Measurements from ENCODE around the gene AGMO. TPM values are rescaled to one million over a fixed set of nuclear protein-coding genes. Genes with fewer than 3 reads are reported as not detected.

AGMO gene
- total RNA-seq, 2 donors from 2014 or later: 0.27 to 13.5 TPM

GRCh38 chr7:15288741-15289140, 273.1 kb downstream of the AGMO start:
- DNase-seq (ENCODE audit: low spot score): no peak
- H3K9me3 ChIP-seq: no peaks in the 10 kb centered on the region
- TF ChIP-seq CTCF (IDR thresholded peaks at IDR 0.05) (no peak), POLR2AphosphoS5 (IDR thresholded peaks at IDR 0.05) (no peak), POLR2A (IDR thresholded peaks at IDR 0.05) (no peak)
- H3K27me3 ChIP-seq (replicated peaks; ENCODE audit: insufficient read depth): no peaks in the 10 kb centered on the region
- WGBS: 31% methylated on average over 2 of the region's 2 CpGs
- no peaks in the 10 kb centered on the region for H3K4me1 ChIP-seq (replicated peaks)
- H3K4me3 ChIP-seq: no peak overlapping the region
- intact Hi-C loops (cut with DNase I): no loop called here
- H3K36me3 ChIP-seq: no peaks in the 10 kb centered on the region
- H3K27ac ChIP-seq: no peak overlapping the region

- no peaks in the 10 kb centered on the region for H3K36me3 ChIP-seq
- intact Hi-C loops (cut with DNase I): no loop called here
- no peak overlapping the region for H3K27ac ChIP-seq
- H3K4me1 ChIP-seq (replicated peaks): no peaks in the 10 kb centered on the region
- no peaks in the 10 kb centered on the region for H3K27me3 ChIP-seq (replicated peaks; ENCODE audit: insufficient read depth)
- no peaks in the 10 kb centered on the region for H3K9me3 ChIP-seq
- 68% methylated on average over 1 of the region's 1 CpG for WGBS
- no peak for DNase-seq (ENCODE audit: low spot score)
- TF ChIP-seq POLR2AphosphoS5 (IDR thresholded peaks at IDR 0.05) (no peak), CTCF (IDR thresholded peaks at IDR 0.05) (no peak), POLR2A (IDR thresholded peaks at IDR 0.05) (no peak)
- H3K4me3 ChIP-seq: no peak overlapping the region
Observed at GRCh38 chr7:15284396-15284795, 277.4 kb downstream of the AGMO start.

GRCh38 chr7:15280078-15280733, 281.6 kb downstream of the AGMO start:
- Histone ChIP-seq H3K36me3 (no peaks in the 10 kb centered on the region), H3K4me1 (replicated peaks) (no peaks in the 10 kb centered on the region), H3K4me3 (no peak overlapping the region), H3K27me3 (replicated peaks; ENCODE audit: insufficient read depth) (no peaks in the 10 kb centered on the region), H3K27ac (no peak overlapping the region), H3K9me3 (no peaks in the 10 kb centered on the region)
- intact Hi-C loops (cut with DNase I): no loop called here
- no peak for TF ChIP-seq CTCF (IDR thresholded peaks at IDR 0.05)
- TF ChIP-seq POLR2A (IDR thresholded peaks at IDR 0.05): no peak
- TF ChIP-seq POLR2AphosphoS5 (IDR thresholded peaks at IDR 0.05): no peak
- WGBS: 74% methylated on average over 3 of the region's 3 CpGs
- no peak for DNase-seq (ENCODE audit: low spot score)

GRCh38 chr7:15279640-15280039, 282.2 kb downstream of the AGMO start:
- Histone ChIP-seq H3K27me3 (replicated peaks; ENCODE audit: insufficient read depth) (no peaks in the 10 kb centered on the region), H3K27ac (no peak overlapping the region), H3K4me3 (no peak overlapping the region), H3K36me3 (no peaks in the 10 kb centered on the region), H3K9me3 (no peaks in the 10 kb centered on the region), H3K4me1 (replicated peaks) (no peaks in the 10 kb centered on the region)
- 82% methylated on average over 1 of the region's 1 CpG for WGBS
- TF ChIP-seq CTCF (IDR thresholded peaks at IDR 0.05): no peak
- TF ChIP-seq POLR2A (IDR thresholded peaks at IDR 0.05): no peak
- TF ChIP-seq POLR2AphosphoS5 (IDR thresholded peaks at IDR 0.05): no peak
- intact Hi-C loops (cut with DNase I): no loop called here
- no peak for DNase-seq (ENCODE audit: low spot score)

- DNase-seq (ENCODE audit: low spot score): no peak
- 88% methylated on average over 4 of the region's 4 CpGs for WGBS
- intact Hi-C loops (cut with DNase I): no loop called here
- Histone ChIP-seq H3K4me3 (no peak overlapping the region), H3K36me3 (no peaks in the 10 kb centered on the region), H3K4me1 (replicated peaks) (no peaks in the 10 kb centered on the region), H3K27ac (no peak overlapping the region), H3K27me3 (replicated peaks; ENCODE audit: insufficient read depth) (no peaks in the 10 kb centered on the region), H3K9me3 (no peaks in the 10 kb centered on the region)
- TF ChIP-seq POLR2A (IDR thresholded peaks at IDR 0.05) (no peak), CTCF (IDR thresholded peaks at IDR 0.05) (no peak), POLR2AphosphoS5 (IDR thresholded peaks at IDR 0.05) (no peak)
Observed at GRCh38 chr7:15257689-15258088, 304.1 kb downstream of the AGMO start.

Measured in prostate gland (tissue), 2 donors.